T-helper 1 cell treated with Interleukin-12 subunit alpha and Interleukin-12 subunit beta and Interleukin-4 antibody, amounts not matched to agents 30 μg/mL and 1 μg/mL, for 36 hours (primary cell): ENCODE results near the gene CASKIN2.
"Not testable (repeated sequence)": the region's sequence is repeated elsewhere in the genome, so short reads cannot be mapped to it uniquely, and the experiment has no call there.

Experiments
- H3K27ac Mint-ChIP-seq: one replicate; pipeline ENCODE4 v1.8.0; 2021; ENCODE audit warnings: mild to moderate bottlenecking, mixed read lengths
- H3K27me3 Mint-ChIP-seq: one replicate; pipeline ENCODE4 v1.8.0; 2021; ENCODE audit warnings: low read depth, mixed read lengths
- H3K36me3 Mint-ChIP-seq: one replicate; pipeline ENCODE4 v1.8.0; 2021; ENCODE audit warnings: low read depth, mixed read lengths
- H3K4me1 Mint-ChIP-seq: one replicate; pipeline ENCODE4 v1.8.0; 2021; ENCODE audit warnings: low read depth, mixed read lengths
- H3K4me3 Mint-ChIP-seq: one replicate; pipeline ENCODE4 v1.8.0; 2021; ENCODE audit warnings: mild to moderate bottlenecking, moderate library complexity, mixed read lengths
- H3K9me3 Mint-ChIP-seq: one replicate; pipeline ENCODE4 v1.8.0; 2021; ENCODE audit warnings: mixed read lengths

CASKIN2 gene

GRCh38 chr17:75535119-75535537 is 19.8 kb upstream of the CASKIN2 start:
- Mint-ChIP-seq H3K4me1 (peaks cover 13% of the 10 kb centered on the region), H3K4me3 (peak overlapping the region; percentile 44)

GRCh38 chr17:75531721-75532072 is 16.4 kb upstream of the CASKIN2 start:
- no peak overlapping the region for H3K27ac Mint-ChIP-seq
- peaks cover 5% of the 10 kb centered on the region for H3K27me3 Mint-ChIP-seq
- H3K4me1 Mint-ChIP-seq: peaks cover 14% of the 10 kb centered on the region
- no peak overlapping the region for H3K4me3 Mint-ChIP-seq
- H3K9me3 Mint-ChIP-seq: no peaks in the 10 kb centered on the region
- peaks cover 1% of the 10 kb centered on the region for H3K36me3 Mint-ChIP-seq

More at GRCh38 chr17:75535119-75535537, 19.8 kb upstream of the CASKIN2 start:
- Mint-ChIP-seq H3K9me3 (no peaks in the 10 kb centered on the region), H3K36me3 (peaks cover 1% of the 10 kb centered on the region), H3K27ac (peak overlapping the region; percentile 91), H3K27me3 (no peaks in the 10 kb centered on the region)

DNA sequence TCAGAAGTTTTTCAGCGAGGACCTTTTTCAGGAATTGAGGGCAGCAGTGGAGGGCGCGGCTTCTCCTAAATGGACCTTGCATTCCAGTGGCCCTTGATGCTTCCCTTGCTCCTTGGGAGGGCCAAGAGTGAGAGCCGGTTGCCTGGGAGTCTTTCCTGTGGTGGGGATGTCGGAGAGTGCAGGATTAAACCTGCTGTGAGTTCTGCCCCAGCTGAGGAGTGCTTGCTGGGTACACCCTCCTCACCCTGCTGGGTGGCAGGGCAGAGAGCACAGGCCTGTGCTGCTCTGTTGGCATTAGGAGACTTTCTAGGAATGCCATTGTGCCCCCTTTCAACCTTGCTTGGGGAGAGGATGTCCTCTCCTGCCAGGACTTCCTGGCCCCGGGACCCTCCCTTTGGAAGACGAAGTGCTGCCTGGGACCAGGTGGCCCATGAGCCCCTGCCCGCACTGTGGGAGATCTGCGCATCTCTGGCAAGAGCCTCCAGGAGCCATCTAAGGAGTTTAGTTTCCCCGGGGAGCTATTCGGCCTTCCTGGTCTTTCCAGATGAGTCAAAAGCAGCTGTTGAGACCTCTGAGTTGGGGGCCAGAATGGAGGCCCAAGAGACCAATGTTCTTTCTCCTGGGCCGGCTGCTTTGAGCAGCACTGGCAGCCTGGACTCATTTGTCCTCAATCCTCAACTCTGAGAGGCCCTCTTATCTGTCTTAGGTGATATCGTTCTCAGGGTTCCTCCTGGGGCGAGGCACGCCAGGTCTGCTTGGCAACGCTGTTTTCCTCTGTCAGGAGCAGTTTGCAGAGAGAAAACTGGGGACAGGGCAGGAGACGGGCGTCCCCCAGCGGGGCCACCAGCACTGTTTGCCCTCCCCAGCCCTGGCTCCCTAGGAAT is 15.7 kb upstream of the CASKIN2 start:
- H3K4me3 Mint-ChIP-seq: no peak overlapping the region

DNA sequence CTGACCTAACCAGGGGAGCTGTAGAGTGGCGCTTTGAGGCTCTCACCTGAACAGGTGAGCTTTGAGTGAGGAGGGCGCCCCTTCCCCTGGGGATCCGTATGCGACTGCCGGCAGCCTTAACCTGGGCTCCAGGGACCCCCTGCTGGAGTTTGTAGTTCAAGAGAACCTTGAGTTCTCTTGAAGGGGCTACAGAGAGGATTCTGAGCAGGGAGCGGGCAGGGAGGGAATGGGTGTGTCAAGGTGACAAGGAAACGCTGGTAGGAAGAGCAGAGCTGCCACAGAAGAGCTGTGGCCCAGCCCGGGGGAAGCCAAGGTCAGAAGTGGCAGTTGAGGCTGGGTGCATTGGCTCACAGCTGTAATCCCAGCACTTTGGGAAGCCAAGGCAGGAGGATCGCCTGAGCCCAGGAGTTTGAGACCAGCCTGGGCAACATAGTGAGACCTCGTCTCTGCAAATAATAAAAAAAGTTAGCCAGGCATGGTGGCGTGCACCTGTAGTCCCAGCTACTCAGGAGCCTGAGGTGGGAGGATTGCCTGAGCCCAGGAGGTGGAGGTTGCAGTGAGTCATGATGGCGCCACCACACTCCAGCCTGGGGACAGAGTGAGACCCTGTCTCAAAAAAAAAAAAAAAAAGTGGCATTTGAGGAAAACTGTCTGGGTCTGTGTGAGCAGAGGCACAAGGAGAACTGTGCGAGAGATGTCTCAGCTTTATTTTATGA is 11.4 kb upstream of the CASKIN2 start:
- H3K4me3 Mint-ChIP-seq: peak overlapping the region; percentile 67

More for the DNA sequence above, 15.7 kb upstream of the CASKIN2 start:
- H3K27ac Mint-ChIP-seq: no peak overlapping the region
- peaks cover 8% of the 10 kb centered on the region for H3K27me3 Mint-ChIP-seq
- peaks cover 18% of the 10 kb centered on the region for H3K4me1 Mint-ChIP-seq
- no peaks in the 10 kb centered on the region for H3K9me3 Mint-ChIP-seq
- peaks cover 1% of the 10 kb centered on the region for H3K36me3 Mint-ChIP-seq

GRCh38 chr17:75525806-75526554 is 10.6 kb upstream of the CASKIN2 start:
- H3K27me3 Mint-ChIP-seq: peaks cover 8% of the 10 kb centered on the region
- H3K9me3 Mint-ChIP-seq: no peaks in the 10 kb centered on the region
- H3K36me3 Mint-ChIP-seq: peaks cover 7% of the 10 kb centered on the region
- peak overlapping the region; percentile 67 for H3K4me3 Mint-ChIP-seq
- peaks cover 8% of the 10 kb centered on the region for H3K4me1 Mint-ChIP-seq
- no peak overlapping the region for H3K27ac Mint-ChIP-seq

More for the DNA sequence above, 11.4 kb upstream of the CASKIN2 start:
- Mint-ChIP-seq H3K9me3 (no peaks in the 10 kb centered on the region), H3K36me3 (peaks cover 7% of the 10 kb centered on the region), H3K27ac (no peak overlapping the region), H3K4me1 (peaks cover 8% of the 10 kb centered on the region), H3K27me3 (peaks cover 8% of the 10 kb centered on the region)

DNA sequence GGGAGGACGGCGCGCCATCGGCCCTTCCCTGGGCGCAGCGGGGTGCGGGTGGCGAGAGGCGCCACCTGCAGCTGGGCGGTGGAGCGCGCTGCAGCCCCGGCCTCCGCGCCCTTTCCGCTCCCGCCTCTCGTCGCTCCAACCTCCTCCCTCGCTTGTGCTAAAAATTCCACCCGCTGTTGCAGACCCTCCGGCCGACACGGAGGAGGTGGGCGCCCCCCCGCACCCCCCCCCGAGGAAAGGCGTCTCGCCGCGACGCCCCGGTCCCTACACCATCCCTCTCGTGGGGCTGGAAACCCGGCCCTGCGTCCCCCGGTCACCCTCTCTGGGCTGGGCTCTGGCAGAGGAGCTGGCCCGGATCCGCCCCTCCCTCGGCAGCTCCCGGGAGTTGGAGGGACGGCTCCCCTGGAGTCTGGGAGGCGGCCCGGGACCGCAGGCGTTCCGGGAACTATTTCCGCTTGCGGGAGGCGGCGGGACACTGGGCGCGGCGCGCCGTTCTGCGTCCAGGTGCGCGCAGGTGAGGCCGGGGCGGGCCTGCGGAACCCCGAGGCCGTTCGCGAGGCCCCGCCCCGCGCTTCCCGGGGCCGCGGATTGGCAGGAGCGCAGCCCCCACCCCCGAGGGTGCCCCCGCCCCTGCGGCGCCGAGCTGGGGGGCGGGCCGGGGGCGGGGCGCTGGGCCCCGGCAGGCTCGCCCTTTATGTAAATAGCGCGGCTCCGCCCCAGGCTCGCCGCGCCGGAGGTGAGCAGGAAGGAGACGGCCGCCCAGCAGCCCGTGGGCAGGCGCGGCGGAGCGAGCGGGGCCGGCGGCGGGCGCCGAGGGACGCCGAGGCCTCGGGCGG is 9.9 kb upstream of the CASKIN2 start, which contains the start of gene LLGL2:
Gene LLGL2, plus strand, starts transcription at position 728 of the 836 bp plus-strand sequence. CDS start 17,730 bp downstream, outside the sequence.
- Mint-ChIP-seq H3K27ac (no peak within 1 kb of the TSS), H3K9me3 (no peaks in the 10 kb centered on the region), H3K27me3 (peaks cover 8% of the 10 kb centered on the region), H3K4me1 (peaks cover 8% of the 10 kb centered on the region), H3K4me3 (peak within 1 kb of the TSS; percentile 67), H3K36me3 (peaks cover 7% of the 10 kb centered on the region)

DNA sequence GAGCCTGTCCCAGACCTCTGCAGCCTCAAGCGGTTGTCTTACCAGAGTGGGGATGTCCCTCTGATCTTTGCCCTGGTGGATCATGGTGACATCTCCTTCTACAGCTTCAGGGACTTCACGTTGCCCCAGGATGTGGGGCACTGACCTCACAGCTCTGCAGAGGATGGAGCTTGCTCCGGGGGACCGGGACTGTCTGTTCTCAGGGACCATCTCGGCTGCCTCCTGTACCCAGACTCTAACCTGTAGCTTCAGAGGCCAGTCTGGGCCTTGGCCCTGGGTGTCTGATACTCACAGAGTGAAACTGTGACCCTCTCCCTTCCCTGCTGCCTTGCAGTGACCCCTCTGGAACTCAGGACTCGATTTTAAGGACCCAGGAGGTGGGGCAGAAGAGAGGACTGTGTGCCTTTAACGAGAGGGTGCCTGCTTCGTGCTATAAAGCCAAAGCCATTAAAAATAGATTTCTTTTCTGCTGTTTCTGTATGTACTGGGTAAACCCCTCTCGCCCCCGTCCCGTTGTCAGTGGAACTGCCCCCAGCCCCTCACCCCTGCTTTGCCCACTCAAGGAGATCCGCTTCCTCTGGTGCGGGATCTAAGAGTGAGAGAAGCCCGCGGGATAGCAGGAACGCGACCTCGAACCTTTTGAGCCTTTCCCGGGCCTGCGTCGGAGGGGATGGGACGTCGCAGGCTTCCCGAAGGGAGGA is 9.1 kb upstream of the CASKIN2 start:
- peaks cover 12% of the 10 kb centered on the region for H3K4me1 Mint-ChIP-seq
- H3K4me3 Mint-ChIP-seq: peak overlapping the region; percentile 46
- H3K36me3 Mint-ChIP-seq: peaks cover 12% of the 10 kb centered on the region
- peaks cover 8% of the 10 kb centered on the region for H3K27me3 Mint-ChIP-seq
- H3K27ac Mint-ChIP-seq: no peak overlapping the region
- H3K9me3 Mint-ChIP-seq: no peaks in the 10 kb centered on the region

DNA sequence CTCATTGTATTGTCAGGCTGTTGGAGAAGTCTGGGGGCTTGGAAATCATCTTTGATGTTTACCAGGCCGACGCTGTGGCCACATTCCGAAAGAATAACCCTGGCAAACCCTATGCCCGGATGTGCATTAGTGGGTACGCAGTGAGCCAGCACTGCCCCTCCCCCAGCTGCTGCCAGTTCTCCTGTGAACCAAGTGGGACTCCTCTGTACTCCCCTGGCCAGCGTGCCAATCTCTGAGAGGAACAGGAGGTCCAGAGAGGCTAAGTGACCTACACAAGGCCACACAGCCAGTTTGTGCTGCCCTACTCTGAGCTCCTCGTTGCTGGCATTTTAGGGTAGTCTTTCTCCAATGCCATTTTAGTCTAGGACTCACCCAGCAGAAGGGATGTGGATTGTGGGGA is 8.3 kb upstream of the CASKIN2 start:
- H3K9me3 Mint-ChIP-seq: no peaks in the 10 kb centered on the region
- peaks cover 8% of the 10 kb centered on the region for H3K27me3 Mint-ChIP-seq
- H3K36me3 Mint-ChIP-seq: peaks cover 12% of the 10 kb centered on the region
- H3K4me3 Mint-ChIP-seq: no peak overlapping the region
- no peak overlapping the region for H3K27ac Mint-ChIP-seq
- peaks cover 15% of the 10 kb centered on the region for H3K4me1 Mint-ChIP-seq

GRCh38 chr17:75521951-75522727 is 6.8 kb upstream of the CASKIN2 start:
- peaks cover 24% of the 10 kb centered on the region for H3K36me3 Mint-ChIP-seq
- H3K9me3 Mint-ChIP-seq: no peaks in the 10 kb centered on the region
- no peak overlapping the region for H3K4me3 Mint-ChIP-seq
- peaks cover 29% of the 10 kb centered on the region for H3K4me1 Mint-ChIP-seq
- peaks cover 7% of the 10 kb centered on the region for H3K27me3 Mint-ChIP-seq
- H3K27ac Mint-ChIP-seq: no peak overlapping the region

- Mint-ChIP-seq H3K36me3 (peaks cover 24% of the 10 kb centered on the region), H3K27ac (no peak overlapping the region), H3K9me3 (no peaks in the 10 kb centered on the region), H3K27me3 (peaks cover 1% of the 10 kb centered on the region), H3K4me1 (peaks cover 27% of the 10 kb centered on the region), H3K4me3 (no peak overlapping the region)
These were observed 6.0 kb upstream of the CASKIN2 start for GRCh38 chr17:75521290-75521689.

- H3K4me3 Mint-ChIP-seq, H3K27me3 Mint-ChIP-seq, H3K9me3 Mint-ChIP-seq, H3K27ac Mint-ChIP-seq: not testable (repeated sequence)
- Mint-ChIP-seq H3K36me3 (peaks cover 24% of the 10 kb centered on the region), H3K4me1 (peaks cover 26% of the 10 kb centered on the region)
These were observed 5.1 kb upstream of the CASKIN2 start for GRCh38 chr17:75520413-75520812.

GRCh38 chr17:75518983-75519537 is 3.7 kb upstream of the CASKIN2 start:
- Mint-ChIP-seq H3K27ac (no peak overlapping the region), H3K36me3 (peaks cover 24% of the 10 kb centered on the region), H3K9me3 (no peaks in the 10 kb centered on the region), H3K27me3 (peaks cover 2% of the 10 kb centered on the region), H3K4me3 (no peak overlapping the region), H3K4me1 (peaks cover 22% of the 10 kb centered on the region)
